Neuronal stem cell (in vitro differentiated cells): ENCODE results near the gene NTRK2. TPM values are rescaled to one million over a fixed set of nuclear protein-coding genes. Genes with fewer than 3 reads are reported as not detected.
A peak's percentile ranks its signal among the peaks of the same experiment; 100 is the strongest.

ENCODE experiments used
- DNase-seq: peaks from one replicate; pipeline ENCODE4 v3.0.0-alpha.2; 2013; ENCODE audit warnings: low spot score
- H2AFZ ChIP-seq: one replicate; pipeline ENCODE4 v1.6.1; 2013; ENCODE audit warnings: mild to moderate bottlenecking, low read length, inconsistent platforms
- H2AK5ac ChIP-seq: 2 replicates; pipeline ENCODE4 v1.6.1; 2013; ENCODE audit warnings: low read depth, mild to moderate bottlenecking, inconsistent platforms, low read length, moderate library complexity, mixed read lengths
- H2BK120ac ChIP-seq: 2 replicates; pipeline ENCODE4 v1.6.1; 2013; ENCODE audit warnings: low read depth, mild to moderate bottlenecking, inconsistent platforms, low read length, moderate library complexity, mixed read lengths
- H2BK12ac ChIP-seq: one replicate; pipeline ENCODE4 v1.6.1; 2013; ENCODE audit warnings: low read length, inconsistent platforms
- H2BK15ac ChIP-seq: 2 replicates; pipeline ENCODE4 v1.6.1; 2013; ENCODE audit warnings: mild to moderate bottlenecking, low read length, inconsistent platforms, mixed read lengths
- H2BK5ac ChIP-seq: one replicate; pipeline ENCODE4 v1.6.1; 2013; ENCODE audit warnings: inconsistent platforms, mild to moderate bottlenecking, low read length, moderate library complexity
- H3K14ac ChIP-seq: one replicate; pipeline ENCODE4 v1.6.1; 2013; ENCODE audit warnings: low read length, inconsistent platforms
- H3K18ac ChIP-seq: 2 replicates; pipeline ENCODE4 v1.6.1; 2013; ENCODE audit warnings: low read length, inconsistent platforms
- H3K23ac ChIP-seq: 2 replicates; pipeline ENCODE4 v1.6.1; 2013; ENCODE audit warnings: low read depth, mild to moderate bottlenecking, mixed read lengths, low read length, inconsistent platforms; ENCODE audit not compliant: poor library complexity
- H3K27ac ChIP-seq: replicated peaks from 3 replicates; pipeline ENCODE4 v1.5.1; 2013; ENCODE audit warnings: low read length, inconsistent platforms
- H3K27me3 ChIP-seq, 3 experiments: 2 replicates each; pipeline ENCODE4 v1.6.1; 2013; ENCODE audit warnings: low read length in 3 of 3, mild to moderate bottlenecking in 2 of 3, inconsistent platforms in 1 of 3, low read depth in 1 of 3, mixed read lengths in 1 of 3, moderate library complexity in 1 of 3; ENCODE audit not compliant: control insufficient read depth in 3 of 3, insufficient read depth in 3 of 3
- H3K36me3 ChIP-seq, 2 donors: replicated peaks in 1 of 2; 2 replicates each; pipeline ENCODE4 v1.6.1; 2013; ENCODE audit warnings: low read length in 2 of 2; ENCODE audit not compliant: control insufficient read depth in 2 of 2, insufficient read depth in 2 of 2
- H3K4ac ChIP-seq: 2 replicates; pipeline ENCODE4 v1.6.1; 2013; ENCODE audit warnings: inconsistent platforms, mild to moderate bottlenecking, low read length, moderate library complexity
- H3K4me1 ChIP-seq, 2 donors: 1 replicate in 1 of 2; 2 replicates in 1 of 2; pipeline ENCODE4 v1.6.1; 2013; ENCODE audit warnings: low read length in 2 of 2, low read depth in 1 of 2; ENCODE audit not compliant: control insufficient read depth in 2 of 2, insufficient read depth in 1 of 2
- H3K4me2 ChIP-seq: one replicate; pipeline ENCODE4 v1.6.1; 2013; ENCODE audit warnings: mild to moderate bottlenecking, low read length, inconsistent platforms; ENCODE audit not compliant: insufficient read depth, poor library complexity, severe bottlenecking
- H3K4me3 ChIP-seq, 2 donors: 2 replicates each; pipeline ENCODE4 v1.5.1; 2013; ENCODE audit warnings: low read length in 2 of 2, mild to moderate bottlenecking in 2 of 2, inconsistent platforms in 1 of 2, moderate library complexity in 1 of 2
- H3K79me1 ChIP-seq: one replicate; pipeline ENCODE4 v1.6.1; 2013; ENCODE audit warnings: low read depth, mild to moderate bottlenecking, inconsistent platforms, low read length, moderate library complexity
- H3K9ac ChIP-seq: one replicate; pipeline ENCODE4 v1.6.1; 2013; ENCODE audit warnings: mild to moderate bottlenecking, low read depth, low read length, inconsistent platforms; ENCODE audit not compliant: poor library complexity
- H3K9me3 ChIP-seq, 2 donors: replicated peaks in 1 of 2; 2 replicates each; pipeline versions ENCODE3 to v1.6.1; 2013; ENCODE audit warnings: low read length in 2 of 2, mild to moderate bottlenecking in 2 of 2, inconsistent platforms in 1 of 2, low read depth in 1 of 2, mixed read lengths in 1 of 2, moderate library complexity in 1 of 2; ENCODE audit not compliant: control insufficient read depth in 2 of 2, insufficient read depth in 1 of 2
- H4K8ac ChIP-seq: one replicate; pipeline ENCODE4 v1.6.1; 2013; ENCODE audit warnings: low read depth, mild to moderate bottlenecking, inconsistent platforms, low read length, moderate library complexity
- H4K91ac ChIP-seq: one replicate; pipeline ENCODE4 v1.6.1; 2013; ENCODE audit warnings: low read length, low read depth, mild to moderate bottlenecking, inconsistent platforms; ENCODE audit not compliant: poor library complexity
- WGBS, 2 donors: extraction: QIAGEN DNeasy Blood & Tissue Kit; methylation state at CpG; one replicate each; pipeline ENCODE4 v1.1.7; 2013; ENCODE audit warnings: missing lambda C conversion rate in 2 of 2, mixed read lengths in 1 of 2; ENCODE audit not compliant: insufficient read length in 2 of 2, insufficient replicate concordance in 1 of 2; ENCODE audit errors: extremely low coverage in 2 of 2; 5-methylcytosine and 5-hydroxymethylcytosine counted together
- polyA plus RNA-seq, 2 experiments: library from polyadenylated mRNA; stranded (reverse); fragments of 200-250 nt; gene quantifications; one replicate each; pipeline ENCODE4 v1.2.3, GENCODE V29; 2013

NTRK2 gene
- 0.14 TPM for polyA plus RNA-seq (2013, experiment 1 of 2)
- 0.17 TPM for polyA plus RNA-seq (2013, experiment 2 of 2)

- Histone ChIP-seq H2BK120ac (peak within 1 kb of the TSS; percentile 27), H3K18ac (peak within 1 kb of the TSS; percentile 55), H3K23ac (no peak within 1 kb of the TSS), H3K14ac (peak within 1 kb of the TSS; percentile 98), H4K91ac (no peak within 1 kb of the TSS), H2AK5ac (no peak within 1 kb of the TSS), H2AFZ (peak within 1 kb of the TSS; percentile 99), H3K79me1 (no peaks in the 10 kb centered on the region), H2BK5ac (peak within 1 kb of the TSS; percentile 60), H3K36me3 (no peaks in the 10 kb centered on the region), H3K9me3 (peaks cover 3 to 6% of the 10 kb centered on the region in 2 donors), H3K4me3 (peak within 1 kb of the TSS; percentile 58 to 86), H3K4ac (no peak within 1 kb of the TSS), H2BK12ac (no peak within 1 kb of the TSS), H3K27ac (no peak within 1 kb of the TSS), H4K8ac (no peak within 1 kb of the TSS), H3K27me3 (peaks cover 19 to 55% (median 44%) of the 10 kb centered on the region in 3 experiments), H3K4me1 (peaks cover 8 to 14% of the 10 kb centered on the region in 2 donors), H3K4me2 (peak within 1 kb of the TSS; percentile 97), H2BK15ac (peak within 1 kb of the TSS; percentile 15), H3K9ac (peak within 1 kb of the TSS; percentile 83)
- no CpG with 5 or more reads among the region's 69 CpGs for WGBS, 2 donors
- DNase-seq = peak; percentile 45
Observed at GRCh38 chr9:84669288-84670137, at the start of gene NTRK2. TSS of gene NTRK2 (plus strand) at chr9:84669729. CDS start at chr9:84670749, 1,020 bp downstream.

- no peaks in the 10 kb centered on the region for H3K79me1 ChIP-seq
- no peaks in the 10 kb centered on the region for H3K27me3 ChIP-seq
- H4K8ac ChIP-seq = no peak overlapping the region
- no peak overlapping the region for H3K27ac ChIP-seq
- H4K91ac ChIP-seq = no peak overlapping the region
- H2BK120ac ChIP-seq = no peak overlapping the region
- no peak for DNase-seq
- H3K9ac ChIP-seq = no peak overlapping the region
- H3K4me3 ChIP-seq = no peak overlapping the region
- H2BK15ac ChIP-seq = no peak overlapping the region
- H2AFZ ChIP-seq = no peak overlapping the region
- no peak overlapping the region for H3K14ac ChIP-seq
- no peak overlapping the region for H2AK5ac ChIP-seq
- no peak overlapping the region for H3K18ac ChIP-seq
- no peak overlapping the region for H3K4ac ChIP-seq
- H2BK5ac ChIP-seq = no peak overlapping the region
- no peak overlapping the region for H3K4me2 ChIP-seq
- no peaks in the 10 kb centered on the region for H3K9me3 ChIP-seq
- peaks cover 0 to 4% of the 10 kb centered on the region in 2 donors for H3K4me1 ChIP-seq
- H3K23ac ChIP-seq = no peak overlapping the region
- no CpG with 5 or more reads among the region's 2 CpGs for WGBS, 2 donors
- H3K36me3 ChIP-seq = no peaks in the 10 kb centered on the region
- no peak overlapping the region for H2BK12ac ChIP-seq
Observed at GRCh38 chr9:84620338-84620737, 49.2 kb upstream of the NTRK2 start.

- H3K18ac ChIP-seq = no peak overlapping the region
- no peaks in the 10 kb centered on the region for H3K9me3 ChIP-seq
- H3K4ac ChIP-seq = no peak overlapping the region
- no peaks in the 10 kb centered on the region for H3K27me3 ChIP-seq
- no peak overlapping the region for H3K4me3 ChIP-seq
- H2BK15ac ChIP-seq = no peak overlapping the region
- no peak overlapping the region for H2BK5ac ChIP-seq
- no peak overlapping the region for H4K8ac ChIP-seq
- no peak overlapping the region for H2AK5ac ChIP-seq
- no peak overlapping the region for H2BK12ac ChIP-seq
- H4K91ac ChIP-seq = no peak overlapping the region
- no CpG with 5 or more reads among the region's 2 CpGs for WGBS, 2 donors
- H3K23ac ChIP-seq = no peak overlapping the region
- no peaks in the 10 kb centered on the region for H3K36me3 ChIP-seq
- DNase-seq = no peak
- no peak overlapping the region for H3K4me2 ChIP-seq
- H3K79me1 ChIP-seq = no peaks in the 10 kb centered on the region
- H2BK120ac ChIP-seq = no peak overlapping the region
- H2AFZ ChIP-seq = no peak overlapping the region
- no peak overlapping the region for H3K27ac ChIP-seq
- H3K9ac ChIP-seq = no peak overlapping the region
- H3K4me1 ChIP-seq = peaks cover 0 to 3% of the 10 kb centered on the region in 2 donors
- H3K14ac ChIP-seq = no peak overlapping the region
Observed at GRCh38 chr9:84621811-84622210, 47.7 kb upstream of the NTRK2 start.

GRCh38 chr9:84622981-84623380, 46.5 kb upstream of the NTRK2 start:
- H3K23ac ChIP-seq = no peak overlapping the region
- H3K9ac ChIP-seq = no peak overlapping the region
- H3K4me3 ChIP-seq = no peak overlapping the region
- no peak overlapping the region for H4K8ac ChIP-seq
- H3K4me1 ChIP-seq = peaks cover 0 to 3% of the 10 kb centered on the region in 2 donors
- no peak overlapping the region for H3K18ac ChIP-seq
- no peak overlapping the region for H2BK120ac ChIP-seq
- no CpG with 5 or more reads among the region's 7 CpGs for WGBS, 2 donors
- no peak for DNase-seq
- H2AK5ac ChIP-seq = no peak overlapping the region
- H2BK15ac ChIP-seq = no peak overlapping the region
- no peaks in the 10 kb centered on the region for H3K36me3 ChIP-seq
- no peak overlapping the region for H3K27ac ChIP-seq
- H3K9me3 ChIP-seq = no peaks in the 10 kb centered on the region
- no peak overlapping the region for H3K14ac ChIP-seq
- no peak overlapping the region for H4K91ac ChIP-seq
- no peak overlapping the region for H3K4ac ChIP-seq
- H3K79me1 ChIP-seq = no peaks in the 10 kb centered on the region
- H2BK5ac ChIP-seq = no peak overlapping the region
- no peaks in the 10 kb centered on the region for H3K27me3 ChIP-seq
- no peak overlapping the region for H2BK12ac ChIP-seq
- H2AFZ ChIP-seq = no peak overlapping the region
- H3K4me2 ChIP-seq = no peak overlapping the region
